ENCODE data around the gene ADAMTS8. TPM values are rescaled to one million over a fixed set of nuclear protein-coding genes. Genes with fewer than 3 reads are reported as not detected.

ADAMTS8 gene
- total RNA-seq, 1 donor from 2014 or later, result not detected

- H3K79me2 ChIP-seq (ENCODE audit: low read depth), result no peaks in the 10 kb centered on the region
- H3K27ac ChIP-seq, result no peak overlapping the region
- TF ChIP-seq, protein P1, sequence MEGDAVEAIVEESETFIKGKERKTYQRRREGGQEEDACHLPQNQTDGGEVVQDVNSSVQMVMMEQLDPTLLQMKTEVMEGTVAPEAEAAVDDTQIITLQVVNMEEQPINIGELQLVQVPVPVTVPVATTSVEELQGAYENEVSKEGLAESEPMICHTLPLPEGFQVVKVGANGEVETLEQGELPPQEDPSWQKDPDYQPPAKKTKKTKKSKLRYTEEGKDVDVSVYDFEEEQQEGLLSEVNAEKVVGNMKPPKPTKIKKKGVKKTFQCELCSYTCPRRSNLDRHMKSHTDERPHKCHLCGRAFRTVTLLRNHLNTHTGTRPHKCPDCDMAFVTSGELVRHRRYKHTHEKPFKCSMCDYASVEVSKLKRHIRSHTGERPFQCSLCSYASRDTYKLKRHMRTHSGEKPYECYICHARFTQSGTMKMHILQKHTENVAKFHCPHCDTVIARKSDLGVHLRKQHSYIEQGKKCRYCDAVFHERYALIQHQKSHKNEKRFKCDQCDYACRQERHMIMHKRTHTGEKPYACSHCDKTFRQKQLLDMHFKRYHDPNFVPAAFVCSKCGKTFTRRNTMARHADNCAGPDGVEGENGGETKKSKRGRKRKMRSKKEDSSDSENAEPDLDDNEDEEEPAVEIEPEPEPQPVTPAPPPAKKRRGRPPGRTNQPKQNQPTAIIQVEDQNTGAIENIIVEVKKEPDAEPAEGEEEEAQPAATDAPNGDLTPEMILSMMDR (IDR thresholded peaks at IDR 0.05), result no peak
- TF ChIP-seq EZH2phosphoT487 (IDR thresholded peaks at IDR 0.05), result no peak
- no peak for TF ChIP-seq EZH2 (IDR thresholded peaks at IDR 0.05)
- Mint-ChIP-seq H3K36me3 (no peaks in the 10 kb centered on the region), H3K4me3 (no peak overlapping the region), H3K27me3 (ENCODE audit: insufficient read depth, low read depth) (peaks cover 9% of the 10 kb centered on the region), H3K9me3 (no peaks in the 10 kb centered on the region), H3K4me1 (peaks cover 17% of the 10 kb centered on the region), H3K27ac (no peak overlapping the region)
- no peaks in the 10 kb centered on the region for H4K20me1 ChIP-seq (ENCODE audit: low read depth)
- no peak overlapping the region for H3K4me2 ChIP-seq
- H3K4me1 ChIP-seq, result no peaks in the 10 kb centered on the region
- H2AFZ ChIP-seq (replicated peaks), result no peak overlapping the region
- H3K9ac ChIP-seq, result no peak overlapping the region
- no peaks in the 10 kb centered on the region for H3F3A ChIP-seq (ENCODE audit: low read depth)
- H3K27me3 ChIP-seq, result no peaks in the 10 kb centered on the region
- DNase-seq (ENCODE audit: low spot score), result no peak
- H3K36me3 ChIP-seq, result no peaks in the 10 kb centered on the region
- no peaks in the 10 kb centered on the region for H3K9me3 ChIP-seq (ENCODE audit: low read depth)
- H3K4me3 ChIP-seq, result no peak overlapping the region
Observed at GRCh38 chr11:130413405-130414106, 14.9 kb downstream of the ADAMTS8 start.

- Mint-ChIP-seq H3K27me3 (ENCODE audit: insufficient read depth, low read depth) (peaks cover 13% of the 10 kb centered on the region), H3K9me3 (no peaks in the 10 kb centered on the region), H3K4me3 (no peak overlapping the region), H3K27ac (no peak overlapping the region), H3K36me3 (no peaks in the 10 kb centered on the region), H3K4me1 (peaks cover 8% of the 10 kb centered on the region)
- Histone ChIP-seq H3K4me1 (no peaks in the 10 kb centered on the region), H3K4me2 (no peak overlapping the region), H2AFZ (replicated peaks) (no peak overlapping the region), H3K79me2 (ENCODE audit: low read depth) (no peaks in the 10 kb centered on the region), H3K9me3 (ENCODE audit: low read depth) (no peaks in the 10 kb centered on the region), H3K9ac (no peak overlapping the region), H3K36me3 (no peaks in the 10 kb centered on the region), H3K4me3 (no peak overlapping the region), H3K27ac (no peak overlapping the region), H4K20me1 (ENCODE audit: low read depth) (no peaks in the 10 kb centered on the region), H3K27me3 (no peaks in the 10 kb centered on the region), H3F3A (ENCODE audit: low read depth) (no peaks in the 10 kb centered on the region)
- DNase-seq (ENCODE audit: low spot score), result no peak
- TF ChIP-seq, protein P1 (IDR thresholded peaks at IDR 0.05), result no peak
- TF ChIP-seq EZH2phosphoT487 (IDR thresholded peaks at IDR 0.05) (no peak), EZH2 (IDR thresholded peaks at IDR 0.05) (no peak)
Observed at GRCh38 chr11:130411223-130411622, 17.2 kb downstream of the ADAMTS8 start.

DNA sequence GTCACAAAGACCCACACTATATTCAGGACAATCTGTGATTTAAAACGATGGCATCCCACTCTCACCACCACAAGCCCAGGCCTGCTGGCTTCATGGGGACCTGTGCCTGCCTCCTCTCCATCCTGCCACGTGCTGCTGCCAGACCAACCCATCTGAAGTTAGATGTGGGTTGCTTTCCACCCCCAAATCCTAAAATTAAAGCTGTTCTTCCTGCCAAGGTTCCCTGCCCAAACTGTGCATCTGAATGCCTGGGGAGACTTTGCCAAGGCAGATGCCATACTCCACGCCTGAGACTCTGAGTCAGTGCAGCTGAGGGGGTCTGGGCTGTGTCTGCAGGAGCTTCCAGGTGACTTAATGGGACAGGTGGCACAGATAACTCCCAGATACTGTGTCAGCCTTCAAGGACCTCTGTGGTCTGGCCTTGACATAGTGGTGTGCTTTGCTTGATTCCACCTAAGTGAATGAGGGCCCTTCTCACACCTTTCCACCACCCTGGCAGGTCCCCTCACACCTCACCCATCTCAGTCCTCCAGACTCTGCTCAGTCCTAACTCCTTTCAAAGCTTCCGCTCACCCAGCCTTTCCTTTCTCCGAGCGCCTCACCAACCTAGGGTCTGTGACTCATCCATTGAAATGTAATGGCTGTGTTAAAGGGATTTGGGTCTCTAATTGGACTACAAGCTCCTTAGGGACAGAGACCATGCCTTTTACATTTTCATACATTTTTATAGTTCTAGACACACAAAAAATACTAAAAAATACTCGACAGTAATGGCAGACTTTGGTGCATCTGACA lies 18.6 kb downstream of the ADAMTS8 start:
- TF ChIP-seq EZH2phosphoT487 (IDR thresholded peaks at IDR 0.05) (no peak), EZH2 (IDR thresholded peaks at IDR 0.05) (no peak)
- TF ChIP-seq, protein P1 (IDR thresholded peaks at IDR 0.05), result no peak
- Histone ChIP-seq H3K36me3 (no peaks in the 10 kb centered on the region), H3K9ac (no peak overlapping the region), H3K4me3 (no peak overlapping the region), H3K79me2 (ENCODE audit: low read depth) (no peaks in the 10 kb centered on the region), H2AFZ (replicated peaks) (no peak overlapping the region), H4K20me1 (ENCODE audit: low read depth) (no peaks in the 10 kb centered on the region), H3K9me3 (ENCODE audit: low read depth) (no peaks in the 10 kb centered on the region), H3K4me2 (no peak overlapping the region), H3K27me3 (no peaks in the 10 kb centered on the region), H3F3A (ENCODE audit: low read depth) (no peaks in the 10 kb centered on the region), H3K27ac (no peak overlapping the region), H3K4me1 (no peaks in the 10 kb centered on the region)
- H3K4me1 Mint-ChIP-seq, result peaks cover 4% of the 10 kb centered on the region
- no peak for DNase-seq (ENCODE audit: low spot score)
- H3K27ac Mint-ChIP-seq, result no peak overlapping the region
- H3K36me3 Mint-ChIP-seq, result no peaks in the 10 kb centered on the region
- no peak overlapping the region for H3K4me3 Mint-ChIP-seq
- no peaks in the 10 kb centered on the region for H3K9me3 Mint-ChIP-seq
- H3K27me3 Mint-ChIP-seq (ENCODE audit: insufficient read depth, low read depth), result peaks cover 21% of the 10 kb centered on the region
